Limb (tissue), 2 donors: ENCODE measurements around the gene LRP2BP.
A peak's percentile ranks its signal among the peaks of the same experiment; 100 is the strongest.

Experiments
- DNase-seq, 2 donors: peaks; one replicate each; pipeline ENCODE4 v3.0.0-alpha.2; 2016; ENCODE audit errors: extremely low spot score in 2 of 2

Gene LRP2BP

GRCh38 chr4:185395238-185395955 is at the start of gene LRP2BP:
Gene LRP2BP, minus strand, starts transcription at chr4:185395924. Its CDS starts 17,738 bp downstream, at chr4:185378186.
- peak in 1 of 2 donors; percentile 90 for DNase-seq

GRCh38 chr4:185445209-185445608 is 49.5 kb upstream of the LRP2BP start:
- no peak for DNase-seq

- no peak for DNase-seq
Measured at GRCh38 chr4:185441479-185441878, 45.8 kb upstream of the LRP2BP start.

GRCh38 chr4:185437809-185438208 is 42.1 kb upstream of the LRP2BP start:
- no peak for DNase-seq

- DNase-seq = no peak
Measured at GRCh38 chr4:185435466-185435865, 39.7 kb upstream of the LRP2BP start.

- DNase-seq = no peak
Measured at GRCh38 chr4:185429660-185430059, 33.9 kb upstream of the LRP2BP start.

- no peak for DNase-seq
Measured at GRCh38 chr4:185426960-185427688, 31.4 kb upstream of the LRP2BP start.

- DNase-seq = peak; percentile 94 to 97
Measured at GRCh38 chr4:185425647-185426352, 30.1 kb upstream of the LRP2BP start, which contains the start of gene UFSP2. Gene UFSP2, minus strand, starts transcription at chr4:185425964. Its CDS starts 96 bp downstream, at chr4:185425868.

GRCh38 chr4:185424905-185425646 is 29.4 kb upstream of the LRP2BP start:
- no peak for DNase-seq

GRCh38 chr4:185421366-185422124 is 25.8 kb upstream of the LRP2BP start:
- no peak for DNase-seq

GRCh38 chr4:185416955-185417354 is 21.2 kb upstream of the LRP2BP start:
- no peak for DNase-seq

- no peak for DNase-seq
Measured at GRCh38 chr4:185412412-185412811, 16.7 kb upstream of the LRP2BP start.

GRCh38 chr4:185411849-185412248 is 16.1 kb upstream of the LRP2BP start:
- no peak for DNase-seq

GRCh38 chr4:185408432-185408831 is 12.7 kb upstream of the LRP2BP start:
- DNase-seq = no peak

GRCh38 chr4:185405296-185405999 is 9.7 kb upstream of the LRP2BP start:
- no peak for DNase-seq

- no peak for DNase-seq
Measured at GRCh38 chr4:185404031-185404430, 8.3 kb upstream of the LRP2BP start.

- no peak for DNase-seq
Measured at GRCh38 chr4:185399466-185399865, 3.7 kb upstream of the LRP2BP start.

GRCh38 chr4:185398618-185399017 is 2.9 kb upstream of the LRP2BP start:
- no peak for DNase-seq

GRCh38 chr4:185396724-185397385 is 1.1 kb upstream of the LRP2BP start, which contains the start of gene ANKRD37:
Gene ANKRD37, plus strand, starts transcription at chr4:185396841. Its CDS starts 83 bp downstream, at chr4:185396924.
- DNase-seq = peak in 1 of 2 donors; percentile 49
